ENCODE results near the gene SHB.

DNA sequence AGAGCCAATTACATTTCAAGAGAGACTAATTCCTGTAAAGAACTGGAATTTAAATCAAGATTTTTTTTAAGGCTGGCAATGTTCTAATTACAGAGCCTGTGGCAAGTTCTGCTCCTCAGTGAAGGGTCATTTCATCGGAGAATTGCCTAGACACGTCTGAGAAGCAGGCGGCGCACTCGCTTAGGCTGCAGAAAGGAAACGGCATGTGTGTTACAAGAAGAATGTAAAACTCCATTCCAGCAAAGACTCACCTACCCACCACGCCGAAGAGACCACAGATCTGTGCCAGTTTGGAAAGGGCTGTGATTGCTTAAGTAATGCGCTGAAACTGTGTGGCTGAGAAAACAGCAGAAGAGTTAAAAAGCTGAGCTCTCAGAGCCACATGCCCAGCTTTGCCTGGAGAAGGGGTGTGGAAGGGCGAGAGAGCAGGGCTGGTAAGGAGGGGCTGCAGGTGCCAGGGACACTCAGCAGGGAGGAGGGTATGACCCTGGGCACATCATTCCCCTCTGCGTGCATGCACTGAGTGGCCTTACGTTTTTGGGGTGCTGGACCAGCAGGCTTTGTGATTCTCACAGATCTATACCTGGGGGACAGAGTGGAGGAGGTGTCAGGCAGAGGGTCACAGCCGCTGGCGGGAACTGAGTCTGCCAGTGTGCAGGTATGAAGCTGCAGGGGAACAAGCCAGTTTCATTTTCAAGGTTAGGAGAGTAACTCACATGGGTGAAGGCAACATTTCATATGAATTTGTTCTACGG, 147.3 kb downstream of the SHB start:
- TF ChIP-seq, protein P1, sequence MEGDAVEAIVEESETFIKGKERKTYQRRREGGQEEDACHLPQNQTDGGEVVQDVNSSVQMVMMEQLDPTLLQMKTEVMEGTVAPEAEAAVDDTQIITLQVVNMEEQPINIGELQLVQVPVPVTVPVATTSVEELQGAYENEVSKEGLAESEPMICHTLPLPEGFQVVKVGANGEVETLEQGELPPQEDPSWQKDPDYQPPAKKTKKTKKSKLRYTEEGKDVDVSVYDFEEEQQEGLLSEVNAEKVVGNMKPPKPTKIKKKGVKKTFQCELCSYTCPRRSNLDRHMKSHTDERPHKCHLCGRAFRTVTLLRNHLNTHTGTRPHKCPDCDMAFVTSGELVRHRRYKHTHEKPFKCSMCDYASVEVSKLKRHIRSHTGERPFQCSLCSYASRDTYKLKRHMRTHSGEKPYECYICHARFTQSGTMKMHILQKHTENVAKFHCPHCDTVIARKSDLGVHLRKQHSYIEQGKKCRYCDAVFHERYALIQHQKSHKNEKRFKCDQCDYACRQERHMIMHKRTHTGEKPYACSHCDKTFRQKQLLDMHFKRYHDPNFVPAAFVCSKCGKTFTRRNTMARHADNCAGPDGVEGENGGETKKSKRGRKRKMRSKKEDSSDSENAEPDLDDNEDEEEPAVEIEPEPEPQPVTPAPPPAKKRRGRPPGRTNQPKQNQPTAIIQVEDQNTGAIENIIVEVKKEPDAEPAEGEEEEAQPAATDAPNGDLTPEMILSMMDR (IDR thresholded peaks at IDR 0.05 in 8 of 11, conservative IDR thresholded peaks at IDR 0.05 in 3 of 11): no peak
- no peak for TF ChIP-seq POLR2A (IDR thresholded peaks at IDR 0.05)
